Measurements from ENCODE around the gene THRB.

THRB gene

DNA sequence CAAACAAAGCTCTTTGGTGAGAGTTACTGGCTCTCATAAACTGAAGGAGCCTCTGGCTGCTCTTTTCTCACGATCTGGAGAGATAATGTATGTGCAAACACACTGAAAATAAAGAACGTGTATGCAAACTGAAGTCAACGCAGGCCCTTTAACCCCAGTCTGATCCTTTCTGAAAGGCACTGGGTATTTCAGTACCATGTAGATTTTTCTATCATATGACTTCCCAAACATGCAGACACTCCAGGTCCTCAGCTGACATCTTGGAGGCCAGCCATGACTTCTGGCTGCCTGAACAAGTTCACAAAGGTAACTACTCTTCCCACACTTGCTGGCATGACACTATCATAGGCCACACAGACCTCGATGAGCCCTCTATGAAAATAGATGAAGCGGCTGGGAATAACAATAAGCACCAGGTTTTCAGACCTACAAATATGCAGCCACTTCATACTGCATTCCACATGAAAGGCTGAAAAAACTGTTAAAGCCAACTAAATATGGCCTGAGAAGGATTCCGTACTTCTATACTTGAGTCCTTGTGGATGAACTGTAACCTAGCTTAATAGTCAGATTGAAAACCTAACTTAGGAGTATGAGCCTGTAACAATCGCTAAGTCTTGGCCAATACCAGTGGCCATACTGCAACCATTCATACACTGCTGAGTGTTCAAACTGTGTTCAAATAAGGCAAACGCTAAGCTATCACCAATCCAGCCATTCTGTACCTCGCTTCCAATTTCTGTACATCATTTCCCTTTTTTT lies 121.3 kb downstream of the THRB start:
- DNase-seq: no peak

DNA sequence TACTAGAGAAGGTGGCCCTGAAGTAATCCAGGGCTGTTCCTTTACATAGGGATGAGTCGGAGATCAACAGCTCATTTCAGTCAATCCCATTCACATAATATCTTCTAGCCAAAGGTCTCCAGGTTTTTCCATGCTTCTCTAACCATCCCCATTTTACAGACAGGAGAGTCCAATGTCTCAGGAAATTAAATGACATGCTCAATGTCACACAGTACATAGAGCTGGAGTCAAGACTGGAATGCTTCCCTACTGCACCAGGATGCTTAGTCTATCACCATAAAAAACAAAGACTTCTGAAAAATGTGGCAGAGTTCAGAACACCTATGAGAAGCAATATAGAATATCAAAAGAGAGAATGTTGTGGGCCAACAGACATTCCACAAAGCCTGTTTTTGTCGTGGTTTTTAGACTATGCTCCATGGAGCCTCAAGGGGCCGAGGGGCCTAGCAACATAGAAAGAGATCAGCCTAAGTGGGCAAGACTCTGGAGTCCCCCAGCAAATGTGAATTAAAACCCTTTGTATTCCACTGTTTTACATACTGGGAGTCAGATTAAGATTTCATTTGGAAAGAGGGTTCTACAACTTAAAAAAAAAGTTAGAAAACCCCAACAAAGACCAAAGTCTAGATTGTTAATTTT lies 122.0 kb downstream of the THRB start:
- no peak for DNase-seq

DNA sequence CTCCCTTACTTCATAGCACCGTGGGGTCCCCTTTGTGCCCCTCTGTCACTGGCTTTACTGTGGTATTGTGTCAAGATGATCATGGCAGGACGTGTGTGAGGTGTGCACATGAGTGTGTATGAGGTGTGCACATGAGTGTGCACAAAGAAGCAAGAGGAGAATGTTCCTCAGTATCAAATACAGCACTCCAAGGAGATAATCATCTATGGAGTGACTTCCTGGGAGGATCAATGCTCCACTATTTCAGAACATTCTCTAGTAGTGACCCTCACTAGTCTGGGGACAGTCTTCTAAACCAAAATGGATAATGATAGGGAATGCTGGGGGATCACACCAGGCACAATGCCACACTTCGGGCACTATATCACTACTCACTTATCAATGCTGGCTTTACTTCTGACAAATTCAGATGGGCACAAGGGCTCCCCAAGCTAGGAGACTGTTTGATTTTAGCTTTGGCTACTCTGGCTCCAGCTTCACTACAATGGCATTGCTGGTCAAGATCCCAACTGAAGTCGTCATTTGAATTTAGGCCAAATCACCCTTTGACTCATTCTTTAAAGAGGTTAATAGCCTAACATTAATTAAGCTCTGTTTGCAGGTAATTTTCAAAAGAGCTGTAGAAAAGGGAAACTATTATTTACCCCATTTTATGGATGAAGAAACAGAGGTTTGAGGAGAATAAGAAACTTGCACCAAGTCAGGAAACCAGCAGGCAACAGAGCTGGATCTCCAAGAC lies 124.1 kb downstream of the THRB start:
- no peak for DNase-seq

DNA sequence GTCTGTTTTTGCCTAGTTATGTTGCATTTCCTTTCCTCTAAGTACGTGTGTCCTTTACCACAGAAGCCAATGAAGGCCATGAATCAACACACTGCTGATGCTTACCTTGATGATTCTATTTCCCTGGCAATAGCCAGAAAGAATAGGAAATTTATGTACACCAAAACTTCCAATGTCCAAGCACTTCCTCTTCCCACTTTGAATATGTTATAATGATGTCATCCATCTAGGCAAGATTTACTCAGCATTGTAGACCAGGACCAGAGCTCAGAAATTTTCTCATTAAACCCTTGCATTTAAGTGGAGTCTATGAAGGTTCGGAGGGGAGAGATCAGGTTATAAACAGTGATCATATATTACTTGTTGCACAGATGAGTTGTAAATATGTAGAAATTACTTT lies 126.0 kb downstream of the THRB start:
- no peak for DNase-seq

DNA sequence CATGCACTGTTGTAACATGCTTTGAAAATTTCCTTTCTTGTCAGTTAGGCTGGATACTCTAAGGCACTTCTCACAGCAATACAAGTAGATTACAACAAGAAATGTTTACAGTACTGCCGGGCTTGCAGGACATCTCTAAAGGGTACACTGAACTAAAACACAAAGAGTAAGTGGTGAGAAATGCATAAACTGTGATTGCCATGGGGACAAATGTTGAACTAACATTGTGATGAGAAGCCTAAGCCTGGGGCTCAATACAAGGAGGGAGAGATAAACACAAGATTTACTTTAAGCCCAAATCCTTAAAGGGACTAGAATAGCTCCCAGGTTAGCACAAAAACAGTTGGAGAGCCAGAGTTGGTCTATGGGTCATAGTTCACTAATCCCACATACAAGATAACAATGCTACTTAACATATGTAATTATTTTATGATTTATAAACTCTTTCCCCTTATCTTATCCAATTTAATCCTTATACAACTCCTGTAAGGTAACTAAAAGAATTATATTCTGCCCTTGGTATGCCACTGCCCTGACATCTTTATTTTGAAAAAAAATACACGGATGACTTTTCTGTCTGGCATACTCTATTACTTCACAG lies 126.9 kb downstream of the THRB start:
- DNase-seq: no peak

DNA sequence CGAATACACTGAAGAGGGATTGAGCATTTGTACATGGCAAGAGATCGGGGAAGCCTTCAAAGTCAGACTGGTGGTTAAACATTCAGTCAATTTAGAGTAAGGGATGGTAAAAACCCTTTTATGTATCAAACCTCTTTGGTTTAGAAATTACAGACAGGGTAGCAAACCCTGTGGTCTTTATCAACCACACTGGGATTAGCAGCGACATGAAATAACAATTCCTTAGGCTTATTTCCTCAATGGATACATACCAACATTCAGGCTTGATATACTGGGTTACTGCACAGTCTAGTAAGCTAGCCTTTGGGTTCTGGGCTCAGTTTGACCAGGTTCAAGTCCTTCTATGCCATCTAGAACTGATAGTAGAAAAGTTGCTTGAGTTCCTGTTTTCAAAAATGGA lies 127.4 kb downstream of the THRB start:
- no peak for DNase-seq

DNA sequence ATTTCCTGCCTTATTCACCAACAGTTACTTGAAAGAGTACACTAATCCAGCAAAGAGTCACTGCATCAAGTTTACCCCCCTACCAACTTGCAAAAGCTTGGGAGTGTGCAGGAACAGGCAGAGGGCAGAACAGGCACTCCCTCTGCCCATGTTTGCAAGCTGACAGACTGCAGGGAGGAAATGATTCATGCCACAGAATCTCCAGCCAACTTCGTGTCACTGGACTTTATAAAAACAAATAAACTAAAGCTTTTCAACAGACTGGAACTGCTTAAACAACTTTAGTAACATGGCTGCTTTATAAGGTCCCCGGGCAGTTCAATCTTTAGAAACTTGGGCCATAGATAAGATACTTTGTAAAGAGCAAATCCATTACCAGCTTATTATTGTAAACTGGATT lies 129.5 kb downstream of the THRB start:
- peak; percentile 7 for DNase-seq

DNA sequence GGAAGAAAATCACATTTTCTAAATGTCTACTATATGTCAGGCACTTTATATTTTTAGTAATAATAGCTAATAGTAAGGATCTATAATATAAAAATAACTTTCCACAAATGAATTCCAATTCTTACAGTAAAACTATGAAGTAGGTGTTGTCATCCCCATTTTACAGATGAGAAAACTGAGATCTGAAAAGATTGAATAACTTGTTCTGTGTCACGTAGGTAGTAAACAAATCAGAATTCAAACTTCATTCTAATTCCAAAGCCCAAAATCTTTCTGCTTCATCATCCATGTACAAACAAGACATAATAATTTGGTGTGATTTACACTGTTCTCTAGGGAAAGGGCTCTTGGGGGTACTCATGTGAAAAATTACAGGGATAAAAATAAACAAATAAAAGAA lies 130.3 kb downstream of the THRB start:
- DNase-seq: no peak

DNA sequence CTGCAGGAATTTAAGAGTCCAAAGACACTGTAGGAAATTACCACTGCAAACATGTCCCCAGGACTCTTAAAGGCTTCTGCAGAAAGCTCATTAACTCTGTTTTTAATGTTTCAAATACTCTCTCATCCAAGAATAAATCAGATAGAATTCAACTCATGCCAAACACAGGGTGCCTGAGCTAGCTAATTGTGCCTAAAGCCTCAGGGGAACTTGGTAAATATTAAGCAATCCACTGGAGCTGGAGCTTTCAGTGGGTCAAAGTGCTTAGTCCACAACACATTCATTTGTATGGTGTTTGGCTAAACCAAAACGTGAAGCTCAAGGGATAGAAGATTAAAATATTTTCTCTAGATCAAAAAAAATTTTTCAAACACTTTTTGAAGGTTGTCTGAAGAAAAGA lies 131.4 kb downstream of the THRB start:
- DNase-seq: peak; percentile 46

DNA sequence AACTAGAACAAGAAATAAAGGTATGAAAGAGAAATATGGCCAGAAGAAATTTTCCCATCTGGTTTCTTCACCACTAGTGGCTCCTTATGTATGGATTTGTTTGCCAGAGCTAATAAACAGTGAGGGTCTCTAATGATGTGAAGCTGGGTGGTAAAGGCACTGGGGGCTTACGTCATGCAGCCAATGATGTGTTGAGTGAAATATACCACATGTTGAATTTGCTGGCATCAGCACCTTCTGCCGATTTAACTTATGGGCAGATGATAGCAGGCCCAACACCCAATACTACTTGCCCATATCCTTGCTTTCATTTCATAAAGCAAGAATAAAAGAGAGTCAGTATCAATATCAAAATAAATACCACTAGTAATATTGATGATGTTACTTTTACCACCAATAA lies 133.0 kb downstream of the THRB start:
- DNase-seq: no peak

DNA sequence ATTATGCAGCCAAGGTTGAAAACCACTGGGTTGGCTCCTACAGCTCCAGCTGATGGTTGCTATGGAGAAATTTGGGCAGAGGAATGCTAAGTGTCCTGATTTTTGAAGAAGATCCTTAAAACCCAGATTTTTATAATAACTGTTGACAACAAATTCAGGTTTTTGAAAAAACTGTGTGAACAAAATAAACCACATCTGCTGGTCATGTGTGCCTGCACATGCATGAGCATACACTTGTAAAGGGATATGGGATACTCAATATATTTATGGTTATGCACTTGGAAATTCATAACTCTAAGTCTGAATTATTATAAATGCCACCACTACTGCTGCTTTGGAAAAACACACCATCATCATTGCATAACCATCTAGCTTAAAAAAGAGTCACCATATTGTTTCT lies 133.7 kb downstream of the THRB start:
- no peak for DNase-seq

DNA sequence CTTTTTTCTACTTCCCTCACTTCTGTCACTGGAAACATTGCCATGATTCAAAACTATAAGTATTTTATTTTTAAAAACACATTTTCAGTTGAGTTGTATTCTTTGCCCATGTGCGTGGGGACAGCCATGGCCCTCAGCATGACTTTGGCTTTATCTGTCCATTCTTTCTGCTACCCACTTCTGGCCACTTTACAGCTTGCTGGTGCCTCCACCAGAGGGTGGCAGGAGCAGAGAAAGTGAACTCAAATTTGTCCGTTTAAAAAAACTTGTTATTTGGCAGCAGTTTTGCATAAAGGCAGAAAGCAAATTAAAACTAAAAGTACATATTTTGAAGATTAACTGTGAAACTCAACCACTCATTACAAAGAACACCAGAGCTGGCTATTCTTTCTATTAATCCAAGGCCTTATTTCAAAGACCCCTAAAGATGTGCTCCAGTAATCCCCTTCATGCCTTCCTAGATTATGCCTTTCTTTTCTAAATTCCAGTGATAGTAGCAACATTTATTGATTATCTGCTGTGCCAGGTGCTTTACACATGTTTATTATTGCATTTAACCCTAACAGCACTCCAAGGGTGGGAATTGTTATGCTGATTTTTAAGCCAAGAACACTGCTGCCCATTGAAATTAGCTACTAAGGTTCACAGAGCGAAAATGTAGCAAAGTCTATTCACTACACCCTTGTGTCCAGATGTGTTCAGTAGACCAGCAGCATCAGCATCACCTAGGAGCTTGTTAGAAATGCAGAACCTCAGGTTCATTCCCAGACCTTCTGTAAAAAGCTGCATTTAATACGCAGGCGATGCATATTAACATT lies 134.8 kb downstream of the THRB start:
- no peak for DNase-seq

DNA sequence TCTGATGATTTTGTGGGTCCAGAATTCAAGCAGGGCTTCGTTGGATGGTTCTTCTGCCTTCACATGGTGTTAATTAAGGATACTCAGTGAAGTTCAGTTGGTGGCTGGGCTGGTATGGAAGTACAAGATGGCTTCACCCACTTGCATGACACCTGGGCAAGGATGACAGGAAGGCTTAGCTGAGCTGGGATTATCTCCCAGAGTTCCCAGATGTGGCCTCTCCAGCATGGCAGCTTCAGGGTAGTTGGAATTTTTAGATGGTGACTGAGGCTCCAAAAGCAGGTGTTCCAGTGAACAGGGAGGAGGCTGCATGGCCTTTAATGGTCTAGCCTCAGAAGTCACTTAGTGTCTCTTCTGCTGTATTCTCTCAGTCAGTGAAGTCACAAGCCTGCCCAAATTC lies 135.5 kb downstream of the THRB start:
- DNase-seq: no peak

DNA sequence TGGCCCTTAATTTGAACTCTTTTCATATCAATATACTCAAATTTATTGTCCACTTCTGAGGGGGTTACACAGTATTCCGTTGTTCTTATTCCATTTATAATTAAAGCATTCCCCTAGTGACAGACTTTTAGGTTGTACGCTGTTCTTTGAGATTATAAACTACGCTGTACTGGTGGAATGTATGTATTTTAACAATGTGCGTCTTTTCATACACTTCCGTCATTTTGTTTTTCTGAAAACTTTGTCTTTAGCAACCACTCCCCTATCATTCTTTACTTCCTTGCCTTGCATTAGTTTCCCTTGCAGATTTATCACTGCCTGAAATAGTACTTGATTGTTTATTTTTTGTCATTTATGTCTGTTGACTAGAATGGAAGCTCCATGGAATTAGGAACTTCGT lies 137.0 kb downstream of the THRB start:
- DNase-seq: no peak

DNA sequence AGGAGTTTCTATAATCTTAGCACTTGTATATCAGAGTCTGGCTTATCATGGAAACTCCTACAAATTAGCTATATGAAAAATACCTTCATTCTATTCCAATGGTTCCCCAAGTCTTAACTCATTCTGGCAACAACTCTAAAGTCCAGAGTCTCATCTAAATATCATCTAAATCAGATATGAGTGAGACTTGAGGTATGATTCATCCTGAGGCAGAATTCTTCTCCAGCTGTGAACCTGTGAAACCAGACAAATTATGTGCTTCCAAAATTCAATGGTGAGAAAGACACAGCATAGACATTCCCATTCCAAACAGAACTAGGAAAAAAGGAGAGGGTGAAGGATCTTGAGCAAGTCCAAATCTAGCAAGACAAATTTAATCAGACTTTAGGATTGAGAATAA lies 138.8 kb downstream of the THRB start:
- DNase-seq: no peak

DNA sequence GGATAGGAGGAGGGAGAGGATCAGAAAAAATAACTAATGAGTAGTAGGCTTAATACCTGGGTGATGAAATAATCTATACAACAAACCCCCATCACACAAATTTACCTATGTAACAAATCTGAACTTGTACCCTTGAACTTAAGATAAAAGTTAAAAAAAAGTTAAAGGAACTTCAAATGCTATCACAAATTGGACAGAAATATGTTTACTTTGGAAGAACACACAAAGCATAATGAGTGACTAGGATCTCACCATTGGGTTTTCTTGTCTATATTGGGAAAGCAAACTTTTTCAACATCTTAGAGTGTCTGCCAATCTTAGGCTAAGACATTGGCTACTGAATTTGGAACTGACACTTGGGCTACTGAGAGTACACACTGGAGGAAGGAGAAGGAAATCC lies 140.4 kb downstream of the THRB start:
- DNase-seq: no peak

DNA sequence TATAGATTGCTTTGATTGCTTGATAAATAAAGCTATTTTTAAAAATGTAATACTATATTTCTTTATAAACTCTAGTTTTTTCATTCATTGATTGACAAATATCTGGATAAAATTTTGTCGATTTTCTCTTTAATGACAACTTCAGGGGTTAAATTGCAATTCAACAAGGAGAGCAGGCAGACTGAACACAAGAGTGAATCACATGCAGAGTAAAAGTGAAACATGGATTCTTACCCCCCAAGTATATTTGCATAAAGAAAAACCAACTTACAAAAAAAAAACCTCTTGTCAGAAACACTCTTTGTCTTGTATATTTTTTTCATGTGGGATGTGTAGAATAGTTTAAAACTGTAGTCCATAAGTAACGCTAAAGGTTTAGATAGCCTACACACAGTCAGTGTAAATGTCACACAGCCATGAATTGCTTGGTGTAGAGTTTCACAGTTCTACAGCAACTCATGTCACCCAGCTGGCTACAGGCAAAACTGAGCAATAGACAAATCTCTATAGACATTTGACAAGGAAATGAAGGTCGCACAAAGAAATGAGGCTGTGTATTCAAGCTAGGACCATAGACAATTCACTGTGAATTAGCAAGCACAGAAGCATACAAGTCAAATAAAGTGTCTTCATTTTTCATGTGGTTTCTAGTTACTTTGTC lies 141.6 kb downstream of the THRB start:
- no peak for DNase-seq

DNA sequence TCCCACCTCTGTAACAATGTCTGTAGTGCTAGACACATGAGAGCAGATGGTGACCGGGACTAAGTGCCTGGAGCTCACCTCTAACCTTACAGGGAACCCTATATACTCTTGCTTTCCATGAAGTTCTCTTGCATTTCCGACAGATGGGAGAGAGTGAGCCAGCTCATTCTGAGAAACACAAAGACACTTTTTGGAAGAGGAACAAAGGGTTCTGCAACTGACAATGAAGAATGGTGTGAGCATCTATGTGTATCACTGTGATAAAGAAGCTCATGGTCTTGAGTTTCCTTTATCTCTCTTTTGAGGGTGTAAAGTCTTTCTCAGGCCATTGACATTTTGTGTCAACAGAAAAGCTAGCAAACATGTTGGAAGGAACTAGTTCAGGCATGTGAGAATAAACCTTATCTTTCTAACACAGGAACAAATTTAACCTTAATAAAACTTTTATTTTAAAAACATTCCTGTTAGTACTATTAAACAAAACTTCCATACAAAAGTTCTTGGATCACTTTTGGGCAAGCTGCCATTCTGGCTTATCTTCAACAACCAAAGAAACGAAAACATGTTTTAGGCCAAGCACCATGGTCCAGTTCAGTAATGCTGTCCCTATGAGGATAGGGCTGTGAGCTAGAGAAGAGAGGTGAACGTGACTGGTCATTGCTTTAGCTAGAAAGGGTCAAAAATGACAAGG lies 142.7 kb downstream of the THRB start:
- DNase-seq: peak; percentile 26

DNA sequence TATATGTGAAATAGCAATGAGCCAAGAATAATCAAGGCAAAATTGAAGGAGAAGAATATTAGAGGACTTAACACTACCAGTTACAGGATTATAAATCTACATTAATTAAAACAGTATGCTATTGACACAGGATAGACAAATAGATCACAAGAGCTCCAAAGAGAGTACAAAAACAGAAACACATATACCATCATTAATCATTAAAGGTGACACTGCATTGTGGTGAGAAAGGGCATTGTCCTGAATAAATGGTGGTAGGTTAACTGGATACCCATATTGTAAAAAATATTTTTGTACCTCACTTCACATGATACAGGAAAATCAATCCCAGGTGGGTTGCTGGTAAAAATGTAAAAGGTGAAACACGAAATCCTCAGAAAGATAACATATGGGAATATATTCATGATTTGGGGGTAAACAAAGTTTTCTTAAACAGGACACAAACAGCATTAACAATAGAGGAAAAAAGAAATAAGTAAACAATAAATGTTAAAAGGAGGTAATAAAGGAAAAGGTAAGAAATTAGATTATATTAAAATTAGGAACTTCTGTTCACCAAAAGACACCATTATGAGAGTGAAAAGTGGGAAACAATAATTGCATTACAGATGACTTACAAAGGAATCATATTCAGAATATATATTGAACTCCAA lies 145.2 kb downstream of the THRB start:
- DNase-seq: no peak

DNA sequence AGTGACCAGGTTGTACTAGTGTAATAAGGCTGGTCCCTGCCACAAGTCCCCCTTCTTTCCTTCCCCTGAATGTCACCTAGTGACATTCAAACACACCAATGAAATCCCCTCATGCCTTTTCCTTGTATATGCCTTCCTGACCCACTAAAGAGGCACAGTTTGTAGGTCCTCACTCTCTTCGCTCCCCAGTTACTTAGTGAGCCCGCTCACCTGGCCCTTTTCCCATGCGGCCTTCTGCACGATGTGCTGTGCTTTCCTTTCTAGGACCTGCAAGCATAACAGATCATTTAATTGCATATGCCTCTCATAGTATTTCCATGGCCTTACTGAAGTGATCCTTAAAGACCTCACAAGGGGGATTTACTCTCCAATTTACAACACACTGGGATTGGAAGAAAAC lies 146.3 kb downstream of the THRB start:
- no peak for DNase-seq

DNA sequence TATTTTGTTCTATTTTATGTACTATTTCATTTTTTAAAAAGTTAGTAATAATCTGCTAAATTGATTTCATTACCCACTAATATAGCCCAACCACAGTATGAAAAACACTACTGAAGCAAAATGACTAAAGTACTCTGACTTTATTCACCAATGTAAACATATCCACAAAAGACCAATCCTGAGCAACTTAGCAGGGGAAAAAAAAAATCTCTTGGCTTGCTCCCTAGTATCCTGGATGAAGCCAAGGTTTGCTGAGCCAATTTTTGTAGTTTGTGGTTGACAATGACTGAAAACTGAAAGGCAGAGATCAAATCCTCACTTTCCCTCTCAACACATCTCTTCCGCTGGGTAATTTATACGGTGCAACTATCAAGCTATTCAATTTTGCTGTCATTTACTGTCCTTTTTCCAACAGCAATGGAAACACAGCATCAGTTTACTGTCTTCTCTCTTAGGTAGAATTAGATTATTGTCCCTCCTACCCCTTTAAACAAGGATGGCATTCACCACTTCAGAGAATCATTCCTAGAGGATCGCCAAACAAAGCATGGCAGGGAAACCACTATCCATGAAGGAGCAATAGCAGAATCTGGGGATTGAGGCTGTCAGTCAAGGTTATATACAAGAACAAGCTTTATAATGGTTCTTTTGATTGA lies 149.7 kb downstream of the THRB start:
- DNase-seq: peak; percentile 19

All from midbrain (tissue), 1 donor.